Neural cell (in vitro differentiated cells): ENCODE data around the gene MACF1. TPM values are rescaled to one million over a fixed set of nuclear protein-coding genes. Genes with fewer than 3 reads are reported as not detected.

Experiments used
- H2AFZ ChIP-seq: fragments of 200-600, 300-800 bp; sonication (generic), shearing (Covaris generic); 2 replicates; pipeline ENCODE4 v1.6.0; 2014; ENCODE audit warnings: low read depth, mild to moderate bottlenecking, antibody characterized with exemption, low read length, moderate library complexity
- H3F3A ChIP-seq: fragments of 200-600 bp; shearing (Covaris generic); 2 replicates; pipeline ENCODE4 v1.6.1; 2016; ENCODE audit warnings: mild to moderate bottlenecking, moderate library complexity, mixed read lengths, antibody characterized with exemption, low read length; ENCODE audit not compliant: insufficient read depth, poor library complexity, severe bottlenecking
- H3K27ac ChIP-seq: fragments of 200-600, 300-800 bp; sonication (generic), shearing (Covaris generic); 2 replicates; pipeline ENCODE4 v1.5.1; 2014; ENCODE audit warnings: mild to moderate bottlenecking, low read length, moderate library complexity
- H3K27me3 ChIP-seq: fragments of 300-800, 200-600 bp; sonication (generic), shearing (Covaris generic); 2 replicates; pipeline ENCODE4 v1.6.0; 2014; ENCODE audit warnings: mild to moderate bottlenecking, low read depth, low read length, moderate library complexity; ENCODE audit not compliant: insufficient read depth
- H3K36me3 ChIP-seq: fragments of 300-800, 200-600 bp; sonication (generic), shearing (Covaris generic); 2 replicates; pipeline ENCODE4 v1.5.1; 2014; ENCODE audit warnings: mild to moderate bottlenecking, antibody characterized with exemption, low read length, moderate library complexity; ENCODE audit not compliant: insufficient read depth
- H3K4me2 ChIP-seq: fragments of 300-800, 200-600 bp; sonication (generic), shearing (Covaris generic); 2 replicates; pipeline ENCODE4 v1.6.0; 2014; ENCODE audit warnings: mild to moderate bottlenecking, low read length
- H3K4me3 ChIP-seq: fragments of 300-800, 200-600 bp; sonication (generic), shearing (Covaris generic); 2 replicates; pipeline ENCODE4 v1.5.1; 2014; ENCODE audit warnings: mild to moderate bottlenecking, low read length, moderate library complexity
- H3K79me2 ChIP-seq: fragments of 200-600 bp; shearing (Covaris generic); replicated peaks from 2 replicates; pipeline ENCODE4 v1.6.0; 2014; ENCODE audit warnings: mild to moderate bottlenecking, low read length, moderate library complexity; ENCODE audit not compliant: insufficient read depth
- H3K9ac ChIP-seq: fragments of 300-800, 200-600 bp; sonication (generic), shearing (Covaris generic); 2 replicates; pipeline ENCODE4 v1.6.1; 2016; ENCODE audit warnings: mild to moderate bottlenecking, low read length, mixed read lengths
- H3K9me2 ChIP-seq: fragments of 200-600 bp; shearing (Covaris generic); 2 replicates; pipeline ENCODE4 v1.6.1; 2016; ENCODE audit warnings: mild to moderate bottlenecking, low read length, mixed read lengths; ENCODE audit not compliant: insufficient read depth
- H3K9me3 ChIP-seq: fragments of 200-600, 300-800 bp; sonication (generic), shearing (Covaris generic); 2 replicates; pipeline ENCODE4 v1.6.1; 2016; ENCODE audit warnings: mild to moderate bottlenecking, mixed run types, low read length, moderate library complexity, mixed read lengths
- H4K20me1 ChIP-seq: fragments of 200-600 bp; shearing (Covaris generic); 2 replicates; pipeline ENCODE4 v1.6.1; 2016; ENCODE audit warnings: mild to moderate bottlenecking, mixed run types; ENCODE audit not compliant: insufficient read depth
- CTCF ChIP-seq: fragments of 450-650 bp; IDR thresholded peaks from 2 replicates; pipeline ENCODE4 v1.5.1; 2014; ENCODE audit warnings: antibody characterized with exemption, mild to moderate bottlenecking, moderate library complexity; ENCODE audit not compliant: poor library complexity, severe bottlenecking
- EP300 ChIP-seq: fragments of 450-650 bp; conservative IDR thresholded peaks from 2 replicates; pipeline ENCODE4 v1.6.1; 2014; ENCODE audit warnings: antibody characterized with exemption, mild to moderate bottlenecking, moderate library complexity; ENCODE audit not compliant: poor library complexity, severe bottlenecking
- EZH2 ChIP-seq: fragments of 200-600, 300-800 bp; shearing (Covaris generic), sonication (generic); IDR thresholded peaks from 2 replicates; pipeline ENCODE4 v1.6.1; 2014; ENCODE audit warnings: antibody characterized with exemption, low read length, borderline replicate concordance, mild to moderate bottlenecking; ENCODE audit not compliant: insufficient read depth, poor library complexity, severe bottlenecking
- MXI1 ChIP-seq: fragments of 450-650 bp; conservative IDR thresholded peaks from 2 replicates; pipeline ENCODE4 v1.6.1; 2014; ENCODE audit warnings: antibody characterized with exemption, mild to moderate bottlenecking; ENCODE audit not compliant: poor library complexity, severe bottlenecking
- POLR2AphosphoS5 ChIP-seq: IDR thresholded peaks from 2 replicates; pipeline ENCODE4 v1.6.1; 2012
- RAD21 ChIP-seq: fragments of 450-650 bp; conservative IDR thresholded peaks from 2 replicates; pipeline ENCODE4 v1.6.1; 2014; ENCODE audit warnings: antibody characterized with exemption, mild to moderate bottlenecking, moderate library complexity
- SMC3 ChIP-seq: fragments of 450-650 bp; conservative IDR thresholded peaks from 2 replicates; pipeline ENCODE4 v1.6.1; 2014; ENCODE audit warnings: antibody characterized with exemption, mild to moderate bottlenecking, moderate library complexity; ENCODE audit not compliant: poor library complexity
- TAF1 ChIP-seq: IDR thresholded peaks from 2 replicates; pipeline ENCODE4 v1.6.1; 2012; ENCODE audit warnings: low read depth
- polyA plus RNA-seq: library from polyadenylated mRNA; depleted of rRNA; stranded (reverse); fragments of >200 nt; gene quantifications from 2 replicates; pipeline ENCODE4 v1.2.3, GENCODE V29; 2014
- TF ChIP-seq, protein P1 (sequence below): IDR thresholded peaks from 2 replicates; pipeline ENCODE4 v1.6.1; 2012; ENCODE audit warnings: borderline replicate concordance

MACF1 gene
- polyA plus RNA-seq, 1 donor from 2014 or later, result 176 TPM

- no peak overlapping the region for H3K4me3 ChIP-seq
- no peaks in the 10 kb centered on the region for H3F3A ChIP-seq
- H2AFZ ChIP-seq, result no peak overlapping the region
- H3K4me2 ChIP-seq, result no peak overlapping the region
- peaks cover 13% of the 10 kb centered on the region for H3K79me2 ChIP-seq
- TF ChIP-seq TAF1 (no peak), EZH2 (no peak), EP300 (no peak), POLR2AphosphoS5 (no peak), SMC3 (no peak), RAD21 (no peak), CTCF (no peak), MXI1 (no peak)
- TF ChIP-seq, protein P1, sequence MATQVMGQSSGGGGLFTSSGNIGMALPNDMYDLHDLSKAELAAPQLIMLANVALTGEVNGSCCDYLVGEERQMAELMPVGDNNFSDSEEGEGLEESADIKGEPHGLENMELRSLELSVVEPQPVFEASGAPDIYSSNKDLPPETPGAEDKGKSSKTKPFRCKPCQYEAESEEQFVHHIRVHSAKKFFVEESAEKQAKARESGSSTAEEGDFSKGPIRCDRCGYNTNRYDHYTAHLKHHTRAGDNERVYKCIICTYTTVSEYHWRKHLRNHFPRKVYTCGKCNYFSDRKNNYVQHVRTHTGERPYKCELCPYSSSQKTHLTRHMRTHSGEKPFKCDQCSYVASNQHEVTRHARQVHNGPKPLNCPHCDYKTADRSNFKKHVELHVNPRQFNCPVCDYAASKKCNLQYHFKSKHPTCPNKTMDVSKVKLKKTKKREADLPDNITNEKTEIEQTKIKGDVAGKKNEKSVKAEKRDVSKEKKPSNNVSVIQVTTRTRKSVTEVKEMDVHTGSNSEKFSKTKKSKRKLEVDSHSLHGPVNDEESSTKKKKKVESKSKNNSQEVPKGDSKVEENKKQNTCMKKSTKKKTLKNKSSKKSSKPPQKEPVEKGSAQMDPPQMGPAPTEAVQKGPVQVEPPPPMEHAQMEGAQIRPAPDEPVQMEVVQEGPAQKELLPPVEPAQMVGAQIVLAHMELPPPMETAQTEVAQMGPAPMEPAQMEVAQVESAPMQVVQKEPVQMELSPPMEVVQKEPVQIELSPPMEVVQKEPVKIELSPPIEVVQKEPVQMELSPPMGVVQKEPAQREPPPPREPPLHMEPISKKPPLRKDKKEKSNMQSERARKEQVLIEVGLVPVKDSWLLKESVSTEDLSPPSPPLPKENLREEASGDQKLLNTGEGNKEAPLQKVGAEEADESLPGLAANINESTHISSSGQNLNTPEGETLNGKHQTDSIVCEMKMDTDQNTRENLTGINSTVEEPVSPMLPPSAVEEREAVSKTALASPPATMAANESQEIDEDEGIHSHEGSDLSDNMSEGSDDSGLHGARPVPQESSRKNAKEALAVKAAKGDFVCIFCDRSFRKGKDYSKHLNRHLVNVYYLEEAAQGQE, result no peak
- H3K27me3 ChIP-seq, result no peaks in the 10 kb centered on the region
- H3K27ac ChIP-seq, result no peak overlapping the region
- H3K36me3 ChIP-seq, result no peaks in the 10 kb centered on the region
- no peaks in the 10 kb centered on the region for H3K9me2 ChIP-seq
- H3K9ac ChIP-seq, result no peak overlapping the region
- H4K20me1 ChIP-seq, result peaks cover 7% of the 10 kb centered on the region
- H3K9me3 ChIP-seq, result no peaks in the 10 kb centered on the region
Measured at GRCh38 chr1:39212499-39212898, 8.0 kb downstream of the MACF1 start.

DNA sequence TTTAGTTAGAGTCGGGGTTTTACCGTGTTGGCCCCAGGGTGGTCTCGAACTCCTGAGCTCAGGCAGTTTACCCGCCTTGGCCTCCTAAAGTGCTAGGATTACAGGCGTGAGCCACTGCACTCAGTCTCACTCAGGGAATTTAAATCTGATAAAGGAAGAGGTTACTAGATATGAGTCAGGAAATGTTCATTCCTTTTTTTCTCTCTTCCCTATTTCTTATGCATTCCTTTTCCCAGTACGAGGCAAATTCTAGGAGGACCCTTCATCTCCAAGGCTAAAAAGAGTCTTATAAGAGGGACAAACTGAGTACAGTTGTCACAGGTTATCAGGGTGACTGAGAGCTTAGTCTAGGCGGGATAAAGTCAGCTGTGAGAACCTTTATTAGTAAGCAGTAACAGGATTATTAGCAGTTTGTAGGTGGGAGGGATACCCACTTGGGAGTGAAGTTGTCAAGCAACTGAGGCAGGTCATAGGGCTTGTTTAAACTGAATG, 9.1 kb downstream of the MACF1 start:
- no peak overlapping the region for H3K27ac ChIP-seq
- no peak overlapping the region for H2AFZ ChIP-seq
- H3K9me2 ChIP-seq, result no peaks in the 10 kb centered on the region
- no peaks in the 10 kb centered on the region for H3K9me3 ChIP-seq
- no peaks in the 10 kb centered on the region for H3K36me3 ChIP-seq
- no peak overlapping the region for H3K4me3 ChIP-seq
- H3K9ac ChIP-seq, result no peak overlapping the region
- no peak overlapping the region for H3K4me2 ChIP-seq
- H3K27me3 ChIP-seq, result no peaks in the 10 kb centered on the region
- peaks cover 10% of the 10 kb centered on the region for H3K79me2 ChIP-seq
- no peak for TF ChIP-seq EZH2
- no peak for TF ChIP-seq MXI1
- peaks cover 7% of the 10 kb centered on the region for H4K20me1 ChIP-seq
- no peaks in the 10 kb centered on the region for H3F3A ChIP-seq
